Subcutaneous adipose tissue (tissue), 4 donors: Measurements from ENCODE around the gene TRIM34. TPM values are rescaled to one million over a fixed set of nuclear protein-coding genes. Genes with fewer than 3 reads are reported as not detected.

ENCODE experiments used
- total RNA-seq, 4 donors: library from RNA; depleted of rRNA; stranded (reverse); fragments of >200 nt; gene quantifications; one replicate each; pipeline ENCODE4 v1.1.0, GENCODE V29; 2016
- TF ChIP-seq, protein P1 (sequence below): fragments of 450-650 bp; IDR thresholded peaks from one replicate; pipeline ENCODE4 v1.5.1; 2016; ENCODE audit warnings: low read depth, mild to moderate bottlenecking, control low read depth, antibody characterized with exemption, moderate library complexity

The TRIM34 gene
- total RNA-seq, 4 donors from 2014 or later, result 4.1 to 12.1 (median 8.1) TPM

- TF ChIP-seq, protein P1, sequence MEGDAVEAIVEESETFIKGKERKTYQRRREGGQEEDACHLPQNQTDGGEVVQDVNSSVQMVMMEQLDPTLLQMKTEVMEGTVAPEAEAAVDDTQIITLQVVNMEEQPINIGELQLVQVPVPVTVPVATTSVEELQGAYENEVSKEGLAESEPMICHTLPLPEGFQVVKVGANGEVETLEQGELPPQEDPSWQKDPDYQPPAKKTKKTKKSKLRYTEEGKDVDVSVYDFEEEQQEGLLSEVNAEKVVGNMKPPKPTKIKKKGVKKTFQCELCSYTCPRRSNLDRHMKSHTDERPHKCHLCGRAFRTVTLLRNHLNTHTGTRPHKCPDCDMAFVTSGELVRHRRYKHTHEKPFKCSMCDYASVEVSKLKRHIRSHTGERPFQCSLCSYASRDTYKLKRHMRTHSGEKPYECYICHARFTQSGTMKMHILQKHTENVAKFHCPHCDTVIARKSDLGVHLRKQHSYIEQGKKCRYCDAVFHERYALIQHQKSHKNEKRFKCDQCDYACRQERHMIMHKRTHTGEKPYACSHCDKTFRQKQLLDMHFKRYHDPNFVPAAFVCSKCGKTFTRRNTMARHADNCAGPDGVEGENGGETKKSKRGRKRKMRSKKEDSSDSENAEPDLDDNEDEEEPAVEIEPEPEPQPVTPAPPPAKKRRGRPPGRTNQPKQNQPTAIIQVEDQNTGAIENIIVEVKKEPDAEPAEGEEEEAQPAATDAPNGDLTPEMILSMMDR, result no peak
Measured at GRCh38 chr11:5608808-5609207, 16.0 kb upstream of the TRIM34 start.

GRCh38 chr11:5610446-5610845 lies 14.4 kb upstream of the TRIM34 start:
- TF ChIP-seq, protein P1, result no peak

- TF ChIP-seq, protein P1, result no peak
Measured at GRCh38 chr11:5611627-5612026, 13.2 kb upstream of the TRIM34 start.

DNA sequence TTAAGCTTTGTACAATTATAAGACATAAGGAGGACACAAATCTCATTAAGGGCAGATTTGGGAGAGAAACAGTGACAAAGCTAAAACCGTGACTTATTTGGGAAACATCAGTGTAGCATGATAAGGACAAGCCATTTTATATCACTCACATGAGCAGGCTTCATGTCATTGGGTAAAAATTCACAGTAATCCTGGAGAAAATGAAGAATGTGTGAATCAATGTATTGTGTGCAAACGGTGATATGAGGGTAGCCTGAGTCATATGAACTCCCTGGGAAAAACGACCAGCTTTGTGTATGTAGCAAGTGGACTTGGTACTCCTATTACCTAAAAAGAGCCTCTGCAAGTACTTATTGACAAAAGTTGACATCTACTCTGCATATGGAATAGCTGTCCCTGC lies 6.0 kb upstream of the TRIM34 start:
- TF ChIP-seq, protein P1, result no peak

DNA sequence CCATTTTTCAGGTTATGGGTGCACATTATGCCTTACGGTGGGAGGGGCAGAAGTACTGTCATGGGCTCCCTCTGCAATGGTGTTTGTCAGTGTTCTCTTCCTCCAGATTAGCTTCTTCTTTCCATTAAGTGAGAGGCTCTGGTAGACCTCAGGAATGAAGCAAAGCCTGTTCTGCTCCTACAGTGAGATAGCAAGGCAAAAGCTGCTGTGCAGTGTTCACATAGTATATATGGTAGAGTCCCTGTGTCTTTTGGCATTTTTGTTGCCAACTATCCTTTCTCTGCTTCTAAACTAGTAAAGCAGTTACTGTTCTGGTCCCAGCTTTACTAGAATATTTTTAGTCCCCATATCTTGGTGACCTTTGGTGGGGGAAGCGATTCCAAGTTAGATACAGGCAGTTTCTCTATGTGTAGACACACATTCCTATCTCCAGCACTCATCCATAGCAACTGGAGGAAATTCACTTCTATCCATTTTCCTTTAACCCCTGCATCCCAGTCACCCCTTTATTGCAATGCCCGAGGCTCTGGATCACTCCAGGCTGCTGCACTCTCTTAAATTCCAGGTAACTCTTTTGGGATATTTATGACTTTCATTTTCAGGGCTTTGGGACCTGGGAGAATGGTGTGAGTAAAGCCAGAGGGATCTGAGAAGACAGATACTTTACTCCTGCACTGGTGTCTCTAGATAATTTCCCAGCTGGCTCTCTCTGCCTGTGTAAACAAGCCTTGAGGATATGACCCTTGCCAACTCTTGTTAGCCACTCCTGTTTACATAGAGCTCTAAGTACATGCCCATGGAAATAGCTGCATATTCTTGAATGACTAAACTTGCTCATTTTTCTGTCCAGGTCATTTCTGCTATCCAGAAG lies 3.9 kb upstream of the TRIM34 start:
- TF ChIP-seq, protein P1, result no peak

DNA sequence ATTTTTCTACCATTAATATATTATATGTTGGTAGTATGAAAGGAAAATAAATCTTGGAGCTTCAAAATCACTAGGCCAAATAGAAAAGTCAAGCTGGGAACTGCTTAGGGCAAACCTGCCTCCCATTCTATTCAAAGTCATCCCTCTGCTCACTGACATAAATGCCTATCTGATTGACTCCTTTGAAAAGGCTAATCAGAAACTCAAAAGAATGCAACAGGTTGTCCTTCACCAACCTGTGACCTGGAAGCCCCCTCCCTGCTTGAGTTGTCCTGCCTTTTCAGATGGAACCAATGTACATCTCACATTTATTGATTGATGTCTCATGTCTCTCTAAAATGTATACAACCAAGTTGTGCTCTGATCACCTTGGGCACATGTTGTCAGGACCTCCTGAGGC lies 3.2 kb upstream of the TRIM34 start:
- TF ChIP-seq, protein P1, result no peak

DNA sequence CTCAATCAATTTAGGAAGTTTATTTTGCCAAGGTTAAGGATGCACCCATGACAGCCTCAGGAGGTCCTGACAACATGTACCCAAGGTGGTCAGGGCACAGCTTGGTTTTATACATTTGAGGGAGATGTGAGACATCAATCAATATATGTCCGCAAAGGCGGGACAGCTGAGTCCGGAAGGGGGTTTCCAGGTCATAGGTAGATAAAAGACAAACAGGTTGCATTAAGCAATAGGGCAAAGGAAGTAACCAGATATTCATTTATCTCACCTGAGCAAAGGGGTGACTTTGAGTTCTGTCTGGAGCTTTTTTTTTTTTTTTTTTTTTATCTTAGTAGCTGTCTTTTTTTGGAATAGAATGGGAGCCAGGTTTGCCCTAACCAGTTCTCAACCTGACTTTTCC lies 2.0 kb upstream of the TRIM34 start:
- TF ChIP-seq, protein P1, result no peak
